RWPE1 (cell line): ENCODE data around the gene CTLA4.

Source experiments
- CTCF ChIA-PET: fragments of 350-600 bp; sonication (Branson Sonifier 250); formaldehyde crosslinking; extraction: SDS; loops from one replicate; lab custom pipeline; 2021; lab: Yijun Ruan, JAX
- POLR2A ChIA-PET: fragments of 400-600 bp; formaldehyde crosslinking; extraction: SDS; loops from one replicate; lab custom pipeline; 2020; ENCODE audit warnings: antibody characterized with exemption; ENCODE audit not compliant: low non-redundant PET; lab: Yijun Ruan, JAX
- DNase-seq: peaks from one replicate; pipeline ENCODE4 v3.0.0; 2012; ENCODE audit warnings: low spot score
- H3K27ac ChIP-seq: fragments of 450-650 bp; 2 replicates; pipeline ENCODE4 v1.5.1; 2017
- CTCF ChIP-seq: fragments of 450-650 bp; conservative IDR thresholded peaks from 2 replicates; pipeline ENCODE4 v1.5.1; 2017; ENCODE audit warnings: low read depth, mild to moderate bottlenecking

The CTLA4 gene

DNA sequence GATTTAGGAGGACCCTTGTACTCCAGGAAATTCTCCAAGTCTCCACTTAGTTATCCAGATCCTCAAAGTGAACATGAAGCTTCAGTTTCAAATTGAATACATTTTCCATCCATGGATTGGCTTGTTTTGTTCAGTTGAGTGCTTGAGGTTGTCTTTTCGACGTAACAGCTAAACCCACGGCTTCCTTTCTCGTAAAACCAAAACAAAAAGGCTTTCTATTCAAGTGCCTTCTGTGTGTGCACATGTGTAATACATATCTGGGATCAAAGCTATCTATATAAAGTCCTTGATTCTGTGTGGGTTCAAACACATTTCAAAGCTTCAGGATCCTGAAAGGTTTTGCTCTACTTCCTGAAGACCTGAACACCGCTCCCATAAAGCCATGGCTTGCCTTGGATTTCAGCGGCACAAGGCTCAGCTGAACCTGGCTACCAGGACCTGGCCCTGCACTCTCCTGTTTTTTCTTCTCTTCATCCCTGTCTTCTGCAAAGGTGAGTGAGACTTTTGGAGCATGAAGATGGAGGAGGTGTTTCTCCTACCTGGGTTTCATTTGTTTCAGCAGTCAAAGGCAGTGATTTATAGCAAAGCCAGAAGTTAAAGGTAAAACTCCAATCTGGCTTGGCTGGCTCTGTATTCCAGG is at the start of gene CTLA4:
Gene CTLA4, plus strand, starts transcription at position 211 of the 640 bp plus-strand sequence. Its CDS starts 172 bp downstream, at position 383.
- TF ChIP-seq CTCF, result no peak
- POLR2A ChIA-PET, result no interaction called here
- H3K27ac ChIP-seq, result no peak within 1 kb of the TSS
- CTCF ChIA-PET, result no interaction called here
- DNase-seq, result no peak

- no peak for TF ChIP-seq CTCF
- no peak for DNase-seq
- POLR2A ChIA-PET, result no interaction called here
- H3K27ac ChIP-seq, result no peak overlapping the region
- CTCF ChIA-PET, result no interaction called here
Observed at GRCh38 chr2:203818656-203819055, 48.9 kb upstream of the CTLA4 start.

DNA sequence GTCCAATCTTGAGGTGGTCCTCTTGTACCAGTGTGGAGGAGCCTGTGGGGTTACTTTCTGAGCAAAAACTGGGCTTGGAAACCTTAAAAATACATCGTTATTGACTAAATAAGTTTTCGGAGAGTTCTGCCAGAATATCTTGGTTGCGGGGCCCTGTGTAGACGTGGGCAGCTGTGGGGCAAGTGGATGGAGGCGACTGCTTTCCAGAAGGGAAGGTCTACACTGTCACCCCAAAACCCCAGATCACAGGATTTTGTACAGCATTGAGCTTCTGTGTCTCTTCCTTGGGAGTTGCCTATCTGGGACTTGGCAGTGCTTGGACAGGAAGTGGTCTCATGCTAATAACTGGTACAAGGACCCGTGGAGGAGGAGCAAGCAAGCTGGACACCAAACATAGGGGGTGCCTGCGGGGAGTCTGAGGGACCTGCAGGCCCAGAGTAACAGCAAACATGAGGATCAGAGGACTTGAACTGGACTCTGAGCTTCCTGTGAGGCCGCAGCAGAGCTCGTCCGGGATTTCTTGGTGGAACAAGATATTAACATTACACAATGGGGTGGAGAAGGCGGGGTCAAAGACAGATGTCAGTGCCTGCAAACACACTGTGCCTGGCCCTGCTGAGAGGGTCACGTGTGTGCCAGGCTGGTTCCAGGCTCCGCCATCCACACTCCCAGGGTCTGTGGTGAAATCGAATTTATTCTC is 48.0 kb upstream of the CTLA4 start:
- POLR2A ChIA-PET, result no interaction called here
- CTCF ChIA-PET, result interaction anchor here (0.6 kb wide), 1 partner anchor 335 kb away, joined by 3 read pairs; no protein-coding TSS in a partner anchor
- no peak overlapping the region for H3K27ac ChIP-seq

DNA sequence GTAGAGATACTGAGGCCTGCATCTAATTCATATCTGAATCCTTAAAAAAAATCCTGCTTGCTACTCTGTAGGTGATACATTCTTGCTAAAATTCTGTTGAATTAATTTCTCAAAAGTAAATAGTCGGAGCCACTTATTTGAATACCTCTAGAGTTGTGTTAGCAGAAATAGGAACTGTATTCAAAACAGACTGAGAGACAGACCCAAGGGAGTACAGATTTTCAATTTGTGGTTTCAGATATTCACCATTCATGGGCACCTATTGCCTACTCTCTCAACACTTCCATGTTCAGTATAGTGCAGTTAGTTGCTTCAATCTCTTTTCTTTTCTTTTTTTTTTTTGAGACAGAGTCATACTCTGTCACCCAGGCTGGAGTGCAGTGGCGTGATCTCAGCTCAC is 46.6 kb upstream of the CTLA4 start:
- H3K27ac ChIP-seq, result no peak overlapping the region
- CTCF ChIA-PET, result no interaction called here
- POLR2A ChIA-PET, result no interaction called here
- TF ChIP-seq CTCF, result no peak
- DNase-seq, result no peak

More for the DNA sequence above, 48.0 kb upstream of the CTLA4 start:
- no peak for DNase-seq
- TF ChIP-seq CTCF, result no peak

DNA sequence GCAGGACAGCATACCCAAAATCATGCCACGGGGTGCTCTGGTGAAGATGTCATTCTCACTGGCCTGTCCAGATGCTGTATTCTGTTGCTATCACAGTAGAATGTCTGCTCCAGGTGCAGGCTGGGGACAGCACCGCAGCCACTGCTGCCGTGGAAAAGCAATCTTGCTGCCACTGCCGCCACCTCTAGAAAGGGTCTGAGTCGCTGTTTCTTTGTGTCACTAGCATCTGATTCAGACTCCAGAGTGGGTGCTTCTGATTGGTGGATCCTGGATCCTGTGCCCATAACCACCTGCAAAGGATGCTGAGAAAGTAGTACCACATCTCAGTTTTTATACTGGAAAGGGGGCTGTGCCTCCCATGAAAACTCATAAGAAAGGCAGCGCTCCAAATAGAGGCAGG is 45.3 kb upstream of the CTLA4 start:
- TF ChIP-seq CTCF, result no peak
- POLR2A ChIA-PET, result no interaction called here
- CTCF ChIA-PET, result interaction anchor here (0.6 kb wide), 1 partner anchor 308 kb away, joined by 3 read pairs; no protein-coding TSS in a partner anchor
- DNase-seq, result no peak
- no peak overlapping the region for H3K27ac ChIP-seq

- CTCF ChIA-PET, result interaction anchor here (0.6 kb wide), 1 partner anchor 1235 kb away, joined by 7 read pairs; no protein-coding TSS in a partner anchor
- TF ChIP-seq CTCF, result no peak
- no peak for DNase-seq
- H3K27ac ChIP-seq, result no peak overlapping the region
- POLR2A ChIA-PET, result no interaction called here
Observed at GRCh38 chr2:203823173-203823572, 44.4 kb upstream of the CTLA4 start.
